ENCODE measurements around the gene CRISPLD2.
"Not testable (repeated sequence)": the region's sequence is repeated elsewhere in the genome, so short reads cannot be mapped to it uniquely, and the experiment has no call there.

CRISPLD2 gene

DNA sequence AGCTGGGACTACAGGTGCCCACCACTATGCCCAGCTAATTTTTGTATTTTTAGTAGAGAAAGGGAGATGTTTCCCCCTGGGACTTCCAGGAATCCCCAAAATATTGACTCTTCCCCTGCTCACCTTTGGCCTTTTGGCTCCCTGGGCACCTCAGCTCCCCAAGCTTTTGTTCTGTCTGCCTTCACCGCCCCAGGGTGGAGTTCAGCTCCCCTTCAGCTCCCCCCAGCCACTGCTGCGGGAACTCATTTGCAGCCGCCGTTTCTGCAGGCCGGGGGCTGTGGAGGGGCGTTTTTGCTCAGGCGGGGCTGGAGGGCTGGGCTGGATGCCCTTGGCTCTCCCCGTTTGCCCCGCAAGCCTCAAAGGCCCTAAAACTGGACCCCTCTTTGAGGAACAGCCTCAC is 47.9 kb downstream of the CRISPLD2 start:
- no peak for DNase-seq

GRCh38 chr16:84868328-84868727 is 48.5 kb downstream of the CRISPLD2 start:
- no peak for DNase-seq

DNA sequence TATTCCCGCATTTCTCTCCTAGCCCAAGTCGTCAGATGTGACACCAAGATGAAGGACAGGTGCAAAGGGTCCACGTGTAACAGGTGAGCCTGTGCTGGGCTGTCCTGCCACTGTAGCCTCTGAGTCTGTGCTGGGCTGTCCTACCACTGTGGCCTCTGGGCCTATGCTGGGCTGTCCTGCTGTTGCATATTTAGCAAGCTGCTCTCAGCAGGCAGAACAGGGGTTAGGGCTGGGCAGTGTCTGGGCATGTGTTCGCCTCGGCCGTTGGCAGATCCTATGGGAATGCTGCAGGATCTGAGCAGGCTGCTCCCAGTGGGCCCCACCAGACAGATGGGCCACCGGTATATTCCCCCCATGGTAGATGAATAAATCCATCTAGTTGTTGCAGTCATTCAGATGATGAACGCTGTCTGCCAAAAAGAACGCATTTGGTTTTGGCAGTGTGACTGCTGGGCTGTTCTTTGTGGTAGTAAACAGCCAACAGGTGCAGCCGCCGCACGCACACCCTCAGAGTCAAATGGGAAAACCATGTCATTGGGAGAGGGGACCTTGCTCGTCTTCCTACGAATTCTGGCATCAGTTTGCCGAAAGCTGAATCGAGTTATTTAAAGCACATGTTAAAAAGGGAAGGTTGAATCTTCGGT is 49.2 kb downstream of the CRISPLD2 start:
- DNase-seq: no peak

GRCh38 chr16:84869473-84869845 is 49.7 kb downstream of the CRISPLD2 start:
- DNase-seq: no peak

DNA sequence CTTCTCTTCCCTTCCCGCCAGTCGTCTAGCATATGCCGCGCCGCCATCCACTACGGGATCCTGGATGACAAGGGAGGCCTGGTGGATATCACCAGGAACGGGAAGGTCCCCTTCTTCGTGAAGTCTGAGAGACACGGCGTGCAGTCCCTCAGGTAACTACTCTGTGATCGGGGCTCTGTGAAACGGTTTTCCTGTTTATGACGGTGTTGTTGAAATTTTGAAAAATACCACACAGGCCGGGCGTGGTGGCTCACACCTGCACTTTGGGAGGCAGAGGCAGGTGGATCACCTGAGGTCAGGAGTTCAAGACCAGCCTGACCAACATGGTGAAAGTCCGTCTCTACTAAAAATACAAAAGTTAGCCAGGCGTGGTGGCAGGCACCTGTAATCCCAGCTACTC is 53.2 kb downstream of the CRISPLD2 start:
- not testable (repeated sequence) for DNase-seq

GRCh38 chr16:84874004-84874435 is 54.2 kb downstream of the CRISPLD2 start:
- no peak for DNase-seq

DNA sequence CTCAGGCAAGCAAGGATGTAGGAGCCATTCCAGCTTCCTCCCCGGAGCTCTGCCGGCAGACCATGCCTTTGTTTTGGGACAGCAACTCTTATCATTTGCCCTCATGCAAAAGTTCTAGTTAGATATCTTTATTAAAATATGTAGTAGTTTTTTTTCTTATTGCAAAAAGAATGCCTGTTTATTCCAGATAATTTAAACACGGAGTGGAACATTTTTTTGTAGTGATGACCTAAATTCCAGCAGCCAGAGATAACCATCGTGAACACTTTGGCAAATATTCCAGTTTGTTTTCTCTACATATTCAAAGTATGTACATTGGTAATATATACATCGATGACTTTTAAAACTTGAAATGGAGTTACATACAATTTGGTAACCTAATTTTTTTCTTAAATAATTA is 54.8 kb downstream of the CRISPLD2 start:
- no peak for DNase-seq

DNA sequence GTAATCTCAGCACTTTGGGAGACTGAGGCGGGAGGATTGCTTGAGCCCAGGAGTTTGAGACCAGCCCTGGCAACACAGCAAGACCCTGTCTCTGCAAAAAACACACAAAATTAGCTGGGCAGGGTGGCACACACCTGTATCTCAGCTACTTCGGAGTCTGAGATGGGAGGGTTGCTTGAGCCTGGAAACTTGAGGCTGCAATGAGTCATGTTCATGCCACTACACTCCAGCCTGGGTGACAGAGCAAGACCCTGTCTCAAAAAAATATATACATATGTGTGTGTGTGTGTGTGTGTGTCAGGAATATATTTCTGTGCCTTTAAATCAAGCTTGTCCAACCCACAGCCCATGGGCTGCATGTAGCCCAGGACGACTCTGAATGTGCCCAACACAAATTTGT is 55.2 kb downstream of the CRISPLD2 start:
- no peak for DNase-seq

DNA sequence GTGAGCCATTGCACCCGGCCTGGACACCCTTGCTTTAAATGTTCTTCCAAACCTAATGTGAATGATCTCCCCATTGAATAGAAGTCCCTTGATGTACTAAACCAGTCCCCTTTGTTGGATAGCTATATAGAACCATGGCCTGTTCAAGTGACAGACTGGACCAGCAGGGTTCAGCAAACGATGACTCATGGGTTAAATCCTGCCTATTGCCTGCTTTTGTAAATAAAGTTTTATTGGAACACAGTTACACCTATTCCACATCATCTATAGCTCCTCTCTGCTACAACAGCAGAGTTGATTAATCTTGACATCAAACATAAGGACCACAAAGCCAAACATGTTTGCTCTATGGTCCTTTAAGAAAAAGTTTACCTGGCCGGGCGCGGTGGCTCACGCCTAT is 56.1 kb downstream of the CRISPLD2 start:
- DNase-seq: no peak

GRCh38 chr16:84876873-84877606 is 57.3 kb downstream of the CRISPLD2 start:
- DNase-seq: no peak

DNA sequence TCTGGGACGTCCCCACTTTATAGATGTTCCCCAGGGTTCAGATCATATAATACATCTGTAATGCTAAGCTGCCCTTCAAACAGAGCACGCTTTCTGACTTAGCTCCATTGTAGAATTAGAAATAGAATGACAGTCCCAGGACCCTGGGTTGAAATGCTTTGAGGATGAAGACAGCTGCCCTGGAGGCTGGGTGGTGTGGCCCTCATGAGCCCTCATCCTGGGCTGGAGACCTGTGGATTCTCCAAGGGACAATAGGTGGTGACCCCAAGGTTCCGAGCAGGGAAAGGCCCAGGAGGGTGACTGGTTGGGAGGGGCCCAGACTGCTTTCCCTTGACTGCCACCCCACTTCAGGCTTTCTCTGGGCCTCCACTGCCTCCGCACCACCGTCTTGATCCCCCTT is 59.0 kb downstream of the CRISPLD2 start:
- no peak for DNase-seq

GRCh38 chr16:84879569-84880487 is 60.0 kb downstream of the CRISPLD2 start:
- no peak for DNase-seq

- no peak for DNase-seq
These were observed 62.1 kb downstream of the CRISPLD2 start for GRCh38 chr16:84881702-84882521.

GRCh38 chr16:84883301-84883700 is 63.5 kb downstream of the CRISPLD2 start:
- no peak for DNase-seq

- DNase-seq: no peak
These were observed 64.4 kb downstream of the CRISPLD2 start for GRCh38 chr16:84884246-84884595.

GRCh38 chr16:84884596-84885341 is 65.0 kb downstream of the CRISPLD2 start:
- DNase-seq: no peak

DNA sequence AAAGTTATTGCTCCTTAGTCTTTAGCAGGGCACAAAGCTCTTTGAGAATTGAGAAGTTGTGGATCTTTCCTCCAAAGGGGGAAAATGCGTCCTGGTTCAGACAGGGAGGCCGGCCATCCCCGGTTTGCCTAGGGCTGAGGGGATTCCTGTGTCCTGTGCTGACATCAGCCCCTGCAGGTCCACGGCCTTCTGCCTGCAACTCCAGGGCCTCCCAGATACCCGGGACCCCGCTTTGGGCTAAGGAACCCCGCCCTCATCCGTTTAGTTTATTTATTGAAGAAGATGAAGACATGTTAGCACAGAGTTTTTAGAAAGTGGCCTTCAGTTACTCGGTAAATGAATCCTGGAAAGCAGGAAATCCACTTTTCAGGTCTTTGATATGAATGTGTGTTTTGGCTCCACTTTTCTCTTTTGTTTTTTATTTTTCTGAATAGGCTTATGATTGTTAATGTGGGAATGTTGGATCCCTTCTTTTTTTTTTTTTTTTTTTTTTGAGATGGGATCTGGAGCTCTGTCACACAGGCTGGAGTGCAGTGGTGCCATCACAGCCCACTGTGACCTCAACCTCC is 65.6 kb downstream of the CRISPLD2 start:
- DNase-seq: no peak

DNA sequence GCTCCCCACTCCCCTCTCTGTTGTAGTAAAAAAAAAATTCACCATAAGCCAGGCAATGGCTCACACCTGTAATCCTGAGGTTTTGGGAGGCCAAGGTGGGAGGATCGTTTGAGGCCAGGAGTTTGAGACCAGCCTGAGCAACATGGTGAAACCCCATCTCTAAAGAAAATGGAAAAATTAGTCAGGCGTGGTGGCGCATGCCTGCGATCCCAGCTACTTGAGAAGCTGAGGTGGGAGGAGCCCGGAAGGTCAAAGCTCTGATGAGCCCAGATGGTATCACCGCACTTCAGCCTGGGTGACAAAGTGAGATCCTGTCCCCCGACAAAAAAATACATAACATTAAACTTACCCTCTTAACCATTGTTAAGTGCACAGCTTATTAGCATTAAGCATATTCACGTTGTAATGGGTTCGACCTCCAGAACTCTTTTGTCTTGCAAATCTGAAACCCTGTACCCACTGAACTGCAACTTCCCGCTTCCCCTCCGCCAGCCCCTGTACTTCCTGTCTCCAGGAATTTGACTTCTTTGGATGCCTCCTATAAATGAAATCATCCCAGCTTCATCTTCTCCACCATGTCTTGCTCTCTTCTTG is 66.8 kb downstream of the CRISPLD2 start:
- DNase-seq: no peak

- DNase-seq: no peak
These were observed 67.4 kb downstream of the CRISPLD2 start for GRCh38 chr16:84887207-84887606.

- no peak for DNase-seq
These were observed 68.7 kb downstream of the CRISPLD2 start for GRCh38 chr16:84888450-84888849.

DNA sequence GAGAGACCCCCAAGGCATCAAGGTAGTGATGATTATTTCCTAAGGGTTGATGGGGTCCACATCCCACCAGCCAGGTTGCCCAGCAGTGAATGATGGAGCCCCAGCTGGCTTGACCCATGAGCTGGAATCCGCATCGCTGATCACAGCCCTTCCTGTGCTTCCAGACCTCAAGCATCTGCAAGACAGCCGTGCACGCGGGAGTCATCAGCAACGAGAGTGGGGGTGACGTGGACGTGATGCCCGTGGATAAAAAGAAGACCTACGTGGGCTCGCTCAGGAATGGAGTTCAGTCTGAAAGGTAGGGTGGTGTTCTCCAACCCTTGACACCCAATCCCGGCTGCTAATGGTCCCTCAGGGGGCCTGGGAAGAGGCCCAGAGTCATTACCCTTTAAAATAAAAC is 69.3 kb downstream of the CRISPLD2 start:
- DNase-seq: no peak
